GM19043 (cell line): Measurements from ENCODE around the gene RPL38.

Source experiments
- ATAC-seq: cut with Tn5 transposase; IDR thresholded peaks from one replicate; pipeline ENCODE4 v1.9.1; 2021; ENCODE audit warnings: low read depth; ENCODE audit not compliant: unreplicated experiment

Gene RPL38

GRCh38 chr17:74206332-74206818 is 2.9 kb downstream of the RPL38 start:
- no peak for ATAC-seq

GRCh38 chr17:74210191-74211140 is 7.0 kb downstream of the RPL38 start:
- no peak for ATAC-seq

- ATAC-seq, result no peak
These were observed 7.8 kb downstream of the RPL38 start for GRCh38 chr17:74211141-74211911.

- no peak for ATAC-seq
These were observed 8.4 kb downstream of the RPL38 start for GRCh38 chr17:74211912-74212208.

GRCh38 chr17:74212209-74212912 is 8.9 kb downstream of the RPL38 start:
- no peak for ATAC-seq

GRCh38 chr17:74212913-74213791 is 9.7 kb downstream of the RPL38 start, which contains the start of gene TTYH2:
TSS of gene TTYH2 (plus strand) at chr17:74213571. CDS start at chr17:74213588, 17 bp downstream.
- peak; percentile 76 for ATAC-seq

- no peak for ATAC-seq
These were observed 10.4 kb downstream of the RPL38 start for GRCh38 chr17:74213861-74214391.

GRCh38 chr17:74214484-74215341 is 11.2 kb downstream of the RPL38 start:
- no peak for ATAC-seq

GRCh38 chr17:74215342-74215727 is 11.9 kb downstream of the RPL38 start:
- no peak for ATAC-seq

GRCh38 chr17:74216505-74216904 is 13.0 kb downstream of the RPL38 start:
- ATAC-seq, result no peak

GRCh38 chr17:74217037-74217730 is 13.7 kb downstream of the RPL38 start:
- no peak for ATAC-seq

GRCh38 chr17:74217888-74218287 is 14.4 kb downstream of the RPL38 start:
- no peak for ATAC-seq

- ATAC-seq, result no peak
These were observed 15.0 kb downstream of the RPL38 start for GRCh38 chr17:74218436-74218835.

GRCh38 chr17:74219576-74220133 is 16.2 kb downstream of the RPL38 start:
- ATAC-seq, result no peak

- no peak for ATAC-seq
These were observed 16.7 kb downstream of the RPL38 start for GRCh38 chr17:74220219-74220618.

GRCh38 chr17:74220946-74221818 is 17.7 kb downstream of the RPL38 start:
- ATAC-seq, result no peak

- ATAC-seq, result no peak
These were observed 18.9 kb downstream of the RPL38 start for GRCh38 chr17:74222399-74222798.
